Transverse colon (tissue), 4 donors: ENCODE measurements around the gene OLIG1.

Source experiments
- CTCF ChIP-seq, 5 experiments: fragments of 200-600 bp in 3 of 5; fragments of 450-650 bp in 2 of 5; sonication (generic) in 3 of 5; IDR thresholded peaks; 1 replicate in 2 of 5; 2 replicates in 3 of 5; pipeline ENCODE4 v1.5.1; 2016 to 2017; ENCODE audit warnings: antibody characterized with exemption in 5 of 5, inconsistent platforms in 3 of 5, mild to moderate bottlenecking in 2 of 5, moderate library complexity in 1 of 5
- EP300 ChIP-seq: sonication (generic); formaldehyde crosslinking; IDR thresholded peaks from one replicate; pipeline ENCODE4 v1.6.1; 2017; ENCODE audit warnings: antibody characterized with exemption, low read depth
- POLR2A ChIP-seq: fragments of 450-650 bp; IDR thresholded peaks from one replicate; pipeline ENCODE4 v1.6.1; 2016; ENCODE audit warnings: antibody characterized with exemption, mild to moderate bottlenecking, moderate library complexity
- POLR2AphosphoS5 ChIP-seq, 3 donors: sonication (generic); formaldehyde crosslinking; IDR thresholded peaks; one replicate each; pipeline ENCODE4 v1.6.1; 2016; ENCODE audit warnings: antibody characterized with exemption in 3 of 3

DNA sequence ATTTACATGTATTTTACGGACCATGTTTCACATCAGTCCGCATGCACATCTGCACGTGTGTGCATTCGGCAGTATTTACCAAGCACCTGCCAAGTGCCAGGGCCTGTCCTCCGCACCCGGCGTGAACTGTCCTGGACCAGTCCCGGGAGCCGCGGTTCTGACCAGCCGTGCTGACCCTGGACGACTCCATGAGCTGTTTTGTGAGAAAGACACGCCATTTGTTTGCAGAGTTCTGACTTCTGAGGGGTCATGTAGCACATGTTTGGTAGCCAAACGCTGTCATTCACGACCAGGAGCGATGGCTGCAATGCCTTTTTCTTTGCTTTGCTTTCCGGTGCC is 47.5 kb upstream of the OLIG1 start:
- TF ChIP-seq CTCF (IDR thresholded peaks at IDR 0.05) (no peak), POLR2A (no peak), POLR2AphosphoS5 (IDR thresholded peaks at IDR 0.05) (no peak), EP300 (no peak)
